LNCAP (cell line): Measurements from ENCODE around the gene SBK3.

ENCODE experiments used
- TF ChIP-seq, protein P1 (sequence below): fragments of 450-650 bp; IDR thresholded peaks from 2 replicates; pipeline ENCODE4 v1.5.1; 2017; ENCODE audit warnings: mild to moderate bottlenecking

The SBK3 gene

DNA sequence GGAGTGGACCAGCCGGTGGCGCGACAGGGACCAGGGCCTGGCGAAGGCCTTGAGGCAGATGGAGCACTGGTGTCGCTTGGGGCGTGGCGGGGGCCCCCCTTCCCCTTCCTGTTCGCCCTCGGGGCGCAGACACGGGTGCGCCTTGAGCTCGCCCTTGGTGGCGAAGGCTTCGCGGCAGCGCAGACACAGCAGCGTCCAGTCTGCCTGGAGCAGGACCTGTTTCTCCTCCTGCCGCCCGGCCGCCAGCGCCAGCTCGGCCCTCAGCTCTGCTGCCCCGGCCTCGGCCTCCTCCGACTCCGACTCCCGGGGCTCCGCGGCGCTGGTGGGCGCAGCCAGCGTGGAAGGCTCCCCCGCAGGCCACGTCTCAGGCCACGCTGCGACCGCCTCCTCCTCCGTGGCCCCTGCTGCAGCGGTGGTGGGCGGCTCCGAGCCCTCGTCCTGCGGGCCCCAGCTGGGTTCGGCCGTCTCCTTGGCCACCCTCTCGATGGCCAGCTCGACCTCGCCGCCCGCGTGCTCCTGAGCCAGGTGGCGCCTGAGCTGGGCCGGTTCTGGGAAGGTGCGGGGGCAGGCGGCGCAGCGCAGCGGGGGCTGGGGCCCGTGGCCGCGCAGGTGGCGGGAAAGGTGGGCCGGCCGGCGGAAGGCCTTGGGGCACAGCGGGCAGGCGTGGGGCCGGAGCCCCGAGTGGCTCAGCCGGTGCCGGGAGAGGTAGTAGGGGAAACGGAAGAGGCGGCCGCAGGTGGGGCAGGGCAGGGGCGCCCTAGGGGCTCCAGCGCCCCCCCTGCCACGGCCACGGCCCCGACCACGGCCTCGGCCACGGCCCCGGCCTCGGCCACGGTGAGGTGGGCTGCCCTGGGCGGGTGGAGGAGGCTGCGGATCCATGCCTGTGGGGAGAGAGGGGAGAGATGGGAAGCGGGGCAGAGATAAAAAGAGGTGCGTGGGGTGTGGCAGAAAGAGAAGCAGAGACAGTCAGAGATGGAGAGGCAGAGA is 33.7 kb upstream of the SBK3 start:
- TF ChIP-seq, protein P1, sequence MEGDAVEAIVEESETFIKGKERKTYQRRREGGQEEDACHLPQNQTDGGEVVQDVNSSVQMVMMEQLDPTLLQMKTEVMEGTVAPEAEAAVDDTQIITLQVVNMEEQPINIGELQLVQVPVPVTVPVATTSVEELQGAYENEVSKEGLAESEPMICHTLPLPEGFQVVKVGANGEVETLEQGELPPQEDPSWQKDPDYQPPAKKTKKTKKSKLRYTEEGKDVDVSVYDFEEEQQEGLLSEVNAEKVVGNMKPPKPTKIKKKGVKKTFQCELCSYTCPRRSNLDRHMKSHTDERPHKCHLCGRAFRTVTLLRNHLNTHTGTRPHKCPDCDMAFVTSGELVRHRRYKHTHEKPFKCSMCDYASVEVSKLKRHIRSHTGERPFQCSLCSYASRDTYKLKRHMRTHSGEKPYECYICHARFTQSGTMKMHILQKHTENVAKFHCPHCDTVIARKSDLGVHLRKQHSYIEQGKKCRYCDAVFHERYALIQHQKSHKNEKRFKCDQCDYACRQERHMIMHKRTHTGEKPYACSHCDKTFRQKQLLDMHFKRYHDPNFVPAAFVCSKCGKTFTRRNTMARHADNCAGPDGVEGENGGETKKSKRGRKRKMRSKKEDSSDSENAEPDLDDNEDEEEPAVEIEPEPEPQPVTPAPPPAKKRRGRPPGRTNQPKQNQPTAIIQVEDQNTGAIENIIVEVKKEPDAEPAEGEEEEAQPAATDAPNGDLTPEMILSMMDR = no peak

DNA sequence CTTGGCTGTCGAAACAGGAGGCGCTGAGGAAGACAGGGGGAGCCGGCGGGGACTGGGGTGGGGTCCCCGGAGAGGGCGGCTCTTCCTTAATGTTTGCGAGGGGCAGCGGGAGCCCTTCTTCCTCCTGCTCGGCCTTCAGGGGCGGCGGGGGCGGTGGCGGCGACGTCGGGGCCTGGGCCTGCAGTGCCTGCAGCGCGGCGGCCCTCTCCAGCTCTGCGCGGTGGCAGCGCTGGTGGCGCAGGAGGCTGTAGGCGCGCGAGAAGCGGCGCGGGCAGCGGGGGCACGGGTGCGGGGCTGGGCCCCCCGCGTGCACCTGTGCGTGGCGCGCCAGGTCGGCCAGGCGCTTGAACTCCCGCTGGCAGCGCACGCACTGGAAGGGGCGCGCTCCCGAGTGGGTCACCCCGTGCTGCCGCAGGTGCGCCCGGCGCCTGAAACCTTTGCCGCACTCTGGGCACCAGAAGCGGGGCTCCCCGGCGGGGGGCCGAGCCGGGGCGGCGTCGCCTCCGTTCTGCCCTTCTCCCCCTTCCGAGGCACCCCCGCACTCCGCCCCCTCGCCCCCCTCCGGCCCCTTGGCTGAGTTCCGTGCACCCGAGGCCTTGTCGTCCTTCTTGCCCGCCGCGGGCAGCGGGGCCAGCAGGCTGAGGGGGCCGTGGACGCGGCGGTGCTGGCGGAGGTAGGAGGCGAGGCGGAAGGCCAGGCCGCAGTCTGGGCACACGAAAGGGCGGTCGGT is 32.9 kb upstream of the SBK3 start:
- TF ChIP-seq, protein P1 = no peak

DNA sequence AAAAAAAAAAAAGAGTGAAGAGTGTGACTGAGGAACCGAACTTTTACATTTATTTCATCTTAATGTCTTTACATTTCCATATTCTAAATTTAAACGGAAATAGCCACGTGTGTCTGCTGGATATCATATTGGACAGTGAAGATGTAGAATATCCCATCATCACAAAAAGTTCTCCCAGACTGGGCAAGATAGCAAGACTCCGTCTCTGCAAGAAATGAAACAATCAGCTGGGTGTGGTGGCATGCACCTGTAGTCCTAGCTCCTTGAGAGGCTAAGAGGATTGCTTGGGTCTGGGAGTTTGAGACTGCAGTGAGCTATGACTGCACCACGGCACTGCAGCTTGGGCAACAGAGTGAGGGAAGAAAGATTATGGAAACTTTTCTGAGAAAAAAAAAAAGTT is 31.4 kb upstream of the SBK3 start:
- TF ChIP-seq, protein P1 = no peak

GRCh38 chr19:55567708-55568328 is 22.5 kb upstream of the SBK3 start:
- TF ChIP-seq, protein P1 = no peak

- TF ChIP-seq, protein P1 = no peak
Measured at GRCh38 chr19:55566823-55567222, 21.5 kb upstream of the SBK3 start.

- TF ChIP-seq, protein P1 = no peak
Measured at GRCh38 chr19:55563261-55563690, 17.9 kb upstream of the SBK3 start.

- TF ChIP-seq, protein P1 = no peak
Measured at GRCh38 chr19:55559684-55560083, 14.3 kb upstream of the SBK3 start.
